GM18519 (cell line): ENCODE results near the gene ZNF576.
"Not testable (repeated sequence)": the region's sequence is repeated elsewhere in the genome, so short reads cannot be mapped to it uniquely, and the experiment has no call there.

Experiments
- ATAC-seq: cut with Tn5 transposase; IDR thresholded peaks from one replicate; pipeline ENCODE4 v1.9.1; 2021; ENCODE audit warnings: mild to moderate bottlenecking, moderate library complexity; ENCODE audit not compliant: unreplicated experiment, low FRiP score

Gene ZNF576

DNA sequence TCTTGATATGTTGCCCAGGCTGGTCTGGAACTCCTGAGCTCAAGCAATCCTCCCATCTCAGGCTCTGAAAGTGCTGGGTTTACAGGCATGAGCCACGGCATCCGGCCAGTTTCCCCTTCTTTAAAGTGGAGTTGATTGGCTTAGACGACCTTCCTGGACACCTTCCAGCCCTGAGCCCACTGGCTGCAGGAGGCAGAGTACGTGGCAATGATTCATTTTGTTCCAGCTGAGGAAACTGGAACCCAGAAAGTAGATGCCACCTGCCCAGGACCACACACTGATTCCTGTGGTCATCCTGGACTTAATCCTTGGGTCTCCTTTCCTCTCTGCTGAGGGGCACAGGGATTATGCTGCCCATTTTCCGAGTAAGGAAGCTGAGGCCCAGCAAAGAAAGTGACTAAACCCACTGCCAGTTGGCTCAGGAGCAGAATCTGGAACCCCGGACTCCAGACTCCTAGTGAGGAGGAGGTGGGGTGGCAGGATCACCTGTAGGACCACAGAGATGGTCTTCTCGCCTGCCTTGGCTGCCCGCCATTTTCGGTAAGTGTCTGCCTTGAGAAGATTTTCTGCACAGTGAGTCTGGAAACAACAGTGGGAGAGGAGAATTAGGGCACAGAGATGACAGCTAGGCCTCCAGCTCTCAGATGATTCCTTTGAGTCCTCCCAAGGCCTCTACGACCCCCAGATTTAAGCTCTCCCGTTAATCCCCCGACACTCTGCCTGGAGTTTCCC is 21.8 kb upstream of the ZNF576 start:
- no peak for ATAC-seq

DNA sequence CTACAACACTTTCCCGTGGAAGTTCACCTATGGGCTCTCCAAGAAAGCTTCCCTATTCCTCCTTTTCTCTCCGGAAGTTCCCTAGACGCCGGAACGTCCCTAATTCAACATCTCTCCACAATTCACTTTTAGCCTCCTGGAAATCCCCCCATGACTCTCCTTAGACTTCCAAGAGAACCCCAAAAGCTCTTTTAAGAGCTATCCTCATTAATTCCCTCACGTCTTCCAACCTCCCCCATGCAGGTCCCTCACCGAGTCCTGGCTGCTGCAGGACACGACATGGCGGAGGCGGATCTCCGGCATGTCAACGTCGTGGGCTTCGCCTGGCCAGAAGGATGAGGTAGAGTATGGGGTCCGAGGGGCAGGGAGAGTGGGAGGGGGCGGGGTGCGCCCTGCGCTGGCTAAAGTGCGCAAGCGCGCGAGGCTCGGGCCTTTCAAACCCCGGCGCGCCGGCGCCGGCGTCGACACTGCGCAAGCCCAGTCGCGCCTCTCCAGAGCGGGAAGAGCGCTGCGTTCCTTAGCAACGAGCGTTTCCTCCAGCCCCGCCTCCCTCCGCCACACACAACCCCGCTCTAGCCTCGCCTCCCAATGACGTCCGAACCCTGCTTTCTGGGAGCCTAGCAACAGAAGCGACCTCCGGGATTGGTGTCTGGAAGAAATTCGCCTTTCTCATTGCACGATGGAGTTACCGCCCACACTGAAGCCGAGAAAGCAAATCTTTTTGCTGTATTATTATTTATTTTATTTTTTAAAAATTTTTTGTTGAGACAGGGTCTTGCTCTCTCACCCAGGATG is 21.0 kb upstream of the ZNF576 start, which contains the start of the genes PINLYP and XRCC1:
Gene PINLYP, plus strand, starts transcription at position 646 of the 795 bp plus-strand sequence. CDS start 1,391 bp downstream, outside the sequence.
Gene XRCC1, minus strand, starts transcription at position 372 of the 795 bp plus-strand sequence. Its CDS starts 69 bp downstream, at position 303.
- peak; percentile 81 for ATAC-seq

GRCh38 chr19:43575955-43576878 is 20.2 kb upstream of the ZNF576 start:
- ATAC-seq: no peak

- no peak for ATAC-seq
These were observed 17.6 kb upstream of the ZNF576 start for GRCh38 chr19:43578787-43579186.

DNA sequence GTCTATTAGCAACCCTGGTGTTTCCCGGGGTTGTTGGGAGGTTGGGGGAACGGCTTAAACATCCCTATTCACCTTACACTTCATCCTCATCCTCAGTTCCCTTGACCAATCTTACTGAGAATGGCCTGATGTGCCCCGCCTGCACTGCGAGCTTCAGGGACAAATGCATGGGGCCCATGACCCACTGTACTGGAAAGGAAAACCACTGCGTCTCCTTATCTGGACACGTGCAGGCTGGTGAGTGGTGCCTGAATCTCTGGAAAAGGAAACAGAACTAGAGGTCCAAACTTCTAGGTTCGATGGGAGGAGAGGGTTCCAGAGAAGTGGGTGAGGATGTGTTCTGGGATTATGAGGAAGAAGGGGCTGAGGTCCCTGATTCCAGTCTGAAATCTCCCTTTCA is 14.9 kb upstream of the ZNF576 start:
- no peak for ATAC-seq

GRCh38 chr19:43582495-43582894 is 13.9 kb upstream of the ZNF576 start:
- no peak for ATAC-seq

DNA sequence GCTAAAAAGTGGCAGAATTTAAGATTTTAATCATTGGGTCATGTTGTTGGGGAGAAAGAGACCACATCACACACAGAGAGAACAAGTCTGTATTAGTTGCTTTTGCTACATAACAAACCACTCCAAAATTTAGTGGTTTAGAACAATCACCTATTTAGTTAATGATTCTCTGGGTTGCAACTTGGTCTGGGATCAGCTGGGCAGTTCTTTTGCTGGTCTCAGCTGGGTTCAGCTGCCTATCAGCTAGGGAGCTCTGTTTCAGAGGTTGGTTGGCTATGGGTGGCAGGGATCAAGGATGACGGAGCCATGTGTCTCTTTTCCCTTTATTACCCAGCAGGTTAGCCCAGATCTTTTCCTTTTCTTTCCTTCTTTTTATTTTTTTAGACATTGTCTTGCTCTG is 11.9 kb upstream of the ZNF576 start:
- ATAC-seq: no peak

- no peak for ATAC-seq
These were observed 10.0 kb upstream of the ZNF576 start for GRCh38 chr19:43586346-43586745.

DNA sequence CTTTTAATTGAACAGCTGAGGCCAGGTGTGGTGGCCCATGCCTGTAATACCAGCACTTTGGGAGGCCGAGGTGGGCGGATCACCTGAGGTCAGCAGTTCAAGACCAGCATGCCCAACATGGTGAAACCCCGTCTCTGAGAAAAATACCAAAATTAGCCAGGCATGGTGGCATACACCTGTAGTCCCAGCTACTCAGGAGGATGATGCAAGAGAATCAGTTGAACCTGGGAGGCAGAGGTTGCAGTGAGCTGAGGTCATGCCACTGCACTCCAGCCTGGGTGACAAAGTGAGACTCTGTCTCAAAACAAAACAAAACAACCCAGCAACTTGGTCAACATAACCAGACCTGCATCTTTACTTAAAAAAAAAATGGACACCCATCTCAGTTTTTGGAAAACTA is 9.4 kb upstream of the ZNF576 start:
- ATAC-seq: not testable (repeated sequence)

GRCh38 chr19:43589277-43589676 is 7.1 kb upstream of the ZNF576 start:
- no peak for ATAC-seq

DNA sequence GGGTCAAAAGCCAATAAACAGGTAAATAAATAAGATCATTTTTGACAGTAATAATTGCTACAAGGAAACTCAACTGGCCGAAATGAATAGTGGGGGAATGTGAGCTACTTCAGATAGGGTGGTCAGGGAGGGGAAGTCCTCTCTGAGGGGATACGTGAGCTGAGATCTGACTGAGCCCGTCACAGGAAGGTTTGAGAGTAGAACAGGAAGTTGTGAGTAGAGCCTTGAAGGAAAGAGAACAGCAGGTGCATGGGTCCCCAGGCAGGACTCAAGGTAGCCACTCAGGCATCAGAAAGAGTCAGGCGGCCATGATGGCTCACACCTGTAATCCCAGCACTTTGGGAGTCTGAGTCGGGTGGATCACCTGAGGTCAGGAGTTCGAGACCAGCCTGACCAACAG is 6.7 kb upstream of the ZNF576 start:
- no peak for ATAC-seq

- ATAC-seq: no peak
These were observed 4.3 kb upstream of the ZNF576 start for GRCh38 chr19:43591904-43592772.

- no peak for ATAC-seq
These were observed 3.5 kb upstream of the ZNF576 start for GRCh38 chr19:43592800-43593350.

- no peak for ATAC-seq
These were observed 2.2 kb upstream of the ZNF576 start for GRCh38 chr19:43594081-43594697.

GRCh38 chr19:43594710-43595604 is 1.4 kb upstream of the ZNF576 start:
- ATAC-seq: no peak

- no peak for ATAC-seq
These were observed 793 bp upstream of the ZNF576 start for GRCh38 chr19:43595605-43595998.

DNA sequence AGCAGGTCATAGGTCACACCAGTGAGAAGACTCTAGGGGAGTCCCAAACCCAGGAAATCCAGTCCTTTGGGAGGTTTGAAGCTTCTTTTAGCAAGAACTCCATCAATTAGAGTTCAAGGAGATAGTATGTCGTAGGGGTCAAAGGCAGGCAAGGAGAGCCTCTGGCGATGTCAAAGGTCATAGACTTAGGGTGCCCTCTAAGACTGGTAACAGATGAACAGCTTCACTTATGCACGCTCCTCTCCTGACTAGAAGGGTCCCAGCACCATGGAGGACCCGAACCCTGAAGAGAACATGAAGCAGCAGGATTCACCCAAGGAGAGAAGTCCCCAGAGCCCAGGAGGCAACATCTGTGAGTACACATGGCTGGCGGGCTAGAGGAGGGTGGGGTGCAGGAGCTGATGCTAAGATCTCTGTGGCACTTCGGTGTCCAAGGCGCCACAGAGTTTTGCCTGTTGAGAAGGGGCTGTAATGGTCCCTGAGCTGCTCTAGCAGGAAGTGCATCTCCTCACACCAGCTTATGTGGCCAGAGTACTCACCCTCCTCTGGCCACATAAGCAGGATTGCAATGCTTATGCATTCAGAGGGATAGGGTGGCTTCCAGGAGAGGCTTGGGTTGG is 557 bp downstream of the ZNF576 start:
- ATAC-seq: no peak

- ATAC-seq: no peak
These were observed 1.5 kb downstream of the ZNF576 start for GRCh38 chr19:43597876-43598275.
